K562 (cell line): ENCODE results near the gene PSMB11. TPM values are rescaled to one million over a fixed set of nuclear protein-coding genes. Genes with fewer than 3 reads are reported as not detected.

Source experiments
- DEAF1 ChIP-seq: fragments of 450-650 bp; formaldehyde crosslinking; IDR thresholded peaks from 2 replicates; pipeline ENCODE4 v1.4.0; 2020; ENCODE audit warnings: mild to moderate bottlenecking, moderate library complexity
- EP400 ChIP-seq: fragments of 450-650 bp; IDR thresholded peaks from 2 replicates; pipeline ENCODE4 v1.6.1; 2017; ENCODE audit warnings: antibody characterized with exemption, mild to moderate bottlenecking, moderate library complexity
- KDM5B ChIP-seq: fragments of 200-600 bp; sonication (generic); IDR thresholded peaks from 2 replicates; pipeline ENCODE4 v1.6.1; 2012; ENCODE audit warnings: low read depth, mild to moderate bottlenecking, moderate library complexity, low read length, control low read depth, inconsistent platforms; ENCODE audit not compliant: insufficient replicate concordance
- MLX ChIP-seq, 2 experiments: fragments of 450-650 bp in 1 of 2; sonication (generic) in 1 of 2; formaldehyde crosslinking; conservative IDR thresholded peaks; 2 replicates each; pipeline versions ENCODE4 v1.4.0 to v1.8.1; 2020 to 2022; ENCODE audit warnings: mild to moderate bottlenecking in 1 of 2, missing genetic modification reagents in 1 of 2
- MTA2 ChIP-seq: fragments of 450-650 bp; IDR thresholded peaks from 2 replicates; pipeline ENCODE4 v1.6.1; 2016; ENCODE audit warnings: low read depth
- NFIX ChIP-seq: fragments of 250-450 bp; sonication (Bioruptor Pico); IDR thresholded peaks from 2 replicates; pipeline ENCODE4 v1.4.0; 2020; ENCODE audit warnings: low read depth, mild to moderate bottlenecking, moderate library complexity
- NFRKB ChIP-seq: fragments of 450-650 bp; IDR thresholded peaks from 2 replicates; pipeline ENCODE4 v1.6.1; 2016; ENCODE audit warnings: low read depth
- RFX1 ChIP-seq: fragments of 450-650 bp; IDR thresholded peaks from 2 replicates; pipeline ENCODE4 v1.6.1; 2016; ENCODE audit warnings: mild to moderate bottlenecking, moderate library complexity
- SREBF1 ChIP-seq: fragments of 150-350 bp; IDR thresholded peaks from 2 replicates; pipeline ENCODE4 v1.6.1; 2014; ENCODE audit warnings: antibody characterized with exemption, low read depth, low read length, borderline replicate concordance
- SRSF1 ChIP-seq: fragments of 200-400 bp; formaldehyde crosslinking; IDR thresholded peaks from 2 replicates; pipeline ENCODE4 v1.6.1; 2017; ENCODE audit warnings: mild to moderate bottlenecking, low read depth, low read length, moderate library complexity
- TGIF2 ChIP-seq: sonication (generic); formaldehyde crosslinking; IDR thresholded peaks from 2 replicates; pipeline ENCODE4 v1.8.1; 2022; ENCODE audit warnings: mild to moderate bottlenecking, missing genetic modification reagents, moderate library complexity
- UBTF ChIP-seq, 2 experiments: IDR thresholded peaks; 2 replicates each; pipeline ENCODE4 v1.6.1; 2012; ENCODE audit warnings: improper control_type of control experiment in 2 of 2, low read depth in 2 of 2, low read length in 2 of 2, borderline replicate concordance in 1 of 2
- XRCC4 ChIP-seq: IDR thresholded peaks from one replicate; pipeline ENCODE4 v1.6.1; 2011; ENCODE audit not compliant: insufficient read depth, insufficient read length; ENCODE audit errors: extremely low read depth
- ZBTB17 ChIP-seq: fragments of 450-650 bp; formaldehyde crosslinking; IDR thresholded peaks from 2 replicates; pipeline ENCODE4 v1.4.0; 2020; ENCODE audit warnings: mild to moderate bottlenecking
- ZEB2 ChIP-seq: fragments of 450-650 bp; IDR thresholded peaks from 2 replicates; pipeline ENCODE4 v1.6.1; 2016
- ZNF124 ChIP-seq: sonication (generic); formaldehyde crosslinking; IDR thresholded peaks from 2 replicates; pipeline ENCODE4 v1.8.1; 2022; ENCODE audit warnings: missing genetic modification reagents
- ZNF133 ChIP-seq: fragments of 250-450 bp; sonication (Bioruptor Pico); IDR thresholded peaks from 2 replicates; pipeline ENCODE4 v1.4.0; 2020; ENCODE audit warnings: mild to moderate bottlenecking
- ZNF146 ChIP-seq: IDR thresholded peaks from one replicate; pipeline ENCODE4 v1.6.1; 2018; ENCODE audit warnings: missing compliant biosample characterization; ENCODE audit not compliant: unreplicated experiment
- ZNF197 ChIP-seq: fragments of 200-800 bp; sonication (Bioruptor generic); IDR thresholded peaks from 2 replicates; pipeline ENCODE4 v1.6.1; 2016; ENCODE audit warnings: low read depth, missing genetic modification characterization, missing compliant biosample characterization
- ZNF280A ChIP-seq: fragments of 450-650 bp; IDR thresholded peaks from 2 replicates; pipeline ENCODE4 v1.6.1; 2018; ENCODE audit warnings: mild to moderate bottlenecking, low read depth; ENCODE audit not compliant: partially characterized antibody
- ZNF347 ChIP-seq: fragments of 450-650 bp; formaldehyde crosslinking; IDR thresholded peaks from 2 replicates; pipeline ENCODE4 v1.4.0; 2020; ENCODE audit warnings: low read depth, mild to moderate bottlenecking, moderate library complexity
- ZNF561 ChIP-seq: fragments of 450-650 bp; formaldehyde crosslinking; conservative IDR thresholded peaks from 2 replicates; pipeline ENCODE4 v1.4.0; 2020; ENCODE audit warnings: mild to moderate bottlenecking, moderate library complexity
- ZNF586 ChIP-seq: fragments of 450-650 bp; formaldehyde crosslinking; conservative IDR thresholded peaks from 2 replicates; pipeline ENCODE4 v1.4.0; 2020; ENCODE audit warnings: mild to moderate bottlenecking, moderate library complexity
- polyA plus RNA-seq, 8 experiments: library from polyadenylated mRNA; depleted of rRNA in 4 of 8; stranded (reverse) in 5 of 8; unstranded in 3 of 8; fragments of >200 nt; fragmentation: Nextera tagmentation in 2 of 8; fragmentation: Illumina TruSeq in 1 of 8; extraction: Ambion mirVana in 2 of 8; extraction: Trizol in 1 of 8; gene quantifications; 2 replicates each; pipeline versions ENCODE4 v1.2.1 to v1.2.3, GENCODE V29; 2011 to 2014; ENCODE audit warnings: inconsistent platforms in 1 of 8, missing spikeins in 1 of 8
- total RNA-seq, 7 experiments: library from RNA; depleted of rRNA in 6 of 7; stranded (reverse); fragments of >200 nt in 6 of 7; fragmentation: Illumina TruSeq in 2 of 7; extraction: Trizol in 2 of 7; gene quantifications; 2 replicates each; pipeline versions ENCODE4 v1.2.1 to v1.2.3, GENCODE V29; 2011 to 2021; ENCODE audit warnings: low replicate concordance in 1 of 7

PSMB11 gene
- total and polyA plus RNA-seq, 9 of the 15 experiments (the other 6 are each of a cell fraction or from before 2014, with no cell fraction given), result not detected

GRCh38 chr14:23071244-23071920 lies 29.4 kb downstream of the PSMB11 start (continued):
- TF ChIP-seq RFX1 (no peak), ZNF124 (CRISPR knock-in tag) (no peak), ZBTB17 (CRISPR knock-in tag) (no peak), SREBF1 (no peak), MLX (CRISPR knock-in tag; conservative IDR thresholded peaks at IDR 0.05) (no peak), ZNF561 (no peak), XRCC4 (no peak), TGIF2 (CRISPR knock-in tag) (no peak), UBTF (IDR thresholded peaks at IDR 0.05; ENCODE audit: borderline replicate concordance in 1 of 2, low read depth in 2 of 2, low read length in 2 of 2) (peak; percentile 36 to 61; a peak in 2 of 4 replicates), NFIX (no peak), ZNF347 (CRISPR knock-in tag) (no peak), EP400 (peak; percentile 59; the same call in 1 of the 2 replicates), ZEB2 (no peak), NFRKB (peak; percentile 94), DEAF1 (no peak), ZNF133 (no peak), ZNF197 (no peak), ZNF146 (no peak), MTA2 (no peak), KDM5B (peak; percentile 80), ZNF586 (CRISPR knock-in tag) (no peak), SRSF1 (no peak), ZNF280A (no peak)
